WERI-Rb-1 (cell line): ENCODE results near the gene BCL2.

Experiments
- DNase-seq: peaks from one replicate; pipeline ENCODE4 v3.0.0-alpha.2; 2020
- H3K27ac ChIP-seq: fragments of 250-450 bp; sonication (Bioruptor Pico); 2 replicates; pipeline ENCODE4 v1.5.1; 2020; ENCODE audit warnings: mild to moderate bottlenecking, moderate library complexity
- H3K27me3 ChIP-seq: fragments of 250-450 bp; sonication (Bioruptor Pico); 2 replicates; pipeline ENCODE4 v1.5.1; 2021; ENCODE audit warnings: mild to moderate bottlenecking, low read depth, moderate library complexity; ENCODE audit not compliant: insufficient read depth, severe bottlenecking
- H3K36me3 ChIP-seq: fragments of 250-450 bp; sonication (Bioruptor Pico); 2 replicates; pipeline ENCODE4 v1.5.1; 2020; ENCODE audit warnings: mild to moderate bottlenecking, moderate library complexity
- H3K4me3 ChIP-seq: 2 replicates; pipeline ENCODE4 v1.5.1; 2011; ENCODE audit warnings: low read depth, mild to moderate bottlenecking, control low read depth, low read length
- H3K9me3 ChIP-seq: fragments of 250-450 bp; sonication (Bioruptor Pico); 2 replicates; pipeline ENCODE4 v1.5.1; 2021; ENCODE audit warnings: mild to moderate bottlenecking, moderate library complexity; ENCODE audit not compliant: severe bottlenecking
- TF ChIP-seq, protein P1 (sequence below): IDR thresholded peaks from 2 replicates; pipeline ENCODE4 v1.5.1; 2011; ENCODE audit warnings: low read depth, mild to moderate bottlenecking, control low read depth, inconsistent platforms, low read length

The BCL2 gene

DNA sequence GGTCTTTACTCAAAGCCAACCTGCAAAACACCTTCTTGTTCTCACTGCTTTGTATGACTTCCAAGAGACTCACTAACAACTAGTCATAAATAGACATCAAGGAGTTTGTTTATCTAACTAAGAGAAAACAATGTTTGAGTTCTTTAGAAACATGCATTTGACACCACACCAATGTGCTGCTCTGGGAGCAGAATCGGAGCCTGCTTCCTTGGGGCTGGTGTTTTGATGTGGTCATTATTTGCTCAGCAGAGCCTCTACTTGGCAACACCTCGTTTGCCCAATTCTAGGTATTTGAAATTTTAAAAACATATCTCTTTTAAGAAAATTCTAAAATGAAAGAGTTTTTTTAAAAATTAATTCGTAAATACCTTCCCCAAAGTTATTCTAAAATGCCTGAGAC, 167.5 kb downstream of the BCL2 start:
- H3K36me3 ChIP-seq: no peaks in the 10 kb centered on the region
- TF ChIP-seq, protein P1, sequence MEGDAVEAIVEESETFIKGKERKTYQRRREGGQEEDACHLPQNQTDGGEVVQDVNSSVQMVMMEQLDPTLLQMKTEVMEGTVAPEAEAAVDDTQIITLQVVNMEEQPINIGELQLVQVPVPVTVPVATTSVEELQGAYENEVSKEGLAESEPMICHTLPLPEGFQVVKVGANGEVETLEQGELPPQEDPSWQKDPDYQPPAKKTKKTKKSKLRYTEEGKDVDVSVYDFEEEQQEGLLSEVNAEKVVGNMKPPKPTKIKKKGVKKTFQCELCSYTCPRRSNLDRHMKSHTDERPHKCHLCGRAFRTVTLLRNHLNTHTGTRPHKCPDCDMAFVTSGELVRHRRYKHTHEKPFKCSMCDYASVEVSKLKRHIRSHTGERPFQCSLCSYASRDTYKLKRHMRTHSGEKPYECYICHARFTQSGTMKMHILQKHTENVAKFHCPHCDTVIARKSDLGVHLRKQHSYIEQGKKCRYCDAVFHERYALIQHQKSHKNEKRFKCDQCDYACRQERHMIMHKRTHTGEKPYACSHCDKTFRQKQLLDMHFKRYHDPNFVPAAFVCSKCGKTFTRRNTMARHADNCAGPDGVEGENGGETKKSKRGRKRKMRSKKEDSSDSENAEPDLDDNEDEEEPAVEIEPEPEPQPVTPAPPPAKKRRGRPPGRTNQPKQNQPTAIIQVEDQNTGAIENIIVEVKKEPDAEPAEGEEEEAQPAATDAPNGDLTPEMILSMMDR: no peak
- H3K9me3 ChIP-seq: no peaks in the 10 kb centered on the region
- no peak overlapping the region for H3K27ac ChIP-seq
- H3K27me3 ChIP-seq: no peaks in the 10 kb centered on the region
- no peak for DNase-seq
- no peak overlapping the region for H3K4me3 ChIP-seq

DNA sequence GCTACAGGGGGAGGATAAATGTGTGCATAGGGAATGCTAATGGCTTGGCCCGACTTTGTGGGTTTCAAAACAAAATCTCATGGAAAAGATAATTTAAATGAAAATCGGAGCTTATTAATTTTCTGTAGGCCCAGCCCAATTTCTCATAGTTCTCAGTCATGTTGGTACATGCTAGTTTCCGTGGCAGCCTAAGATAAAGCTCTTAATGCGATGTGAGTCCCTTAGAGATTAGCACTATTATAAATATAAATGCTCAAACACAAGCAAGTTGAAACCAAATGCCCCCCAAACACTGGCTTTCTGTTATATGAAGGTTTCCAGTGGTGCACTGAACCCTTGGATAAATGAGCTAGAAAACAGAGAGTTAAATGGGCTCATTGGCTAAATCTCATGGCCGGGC, 168.0 kb downstream of the BCL2 start:
- Histone ChIP-seq H3K27ac (no peak overlapping the region), H3K4me3 (no peak overlapping the region), H3K9me3 (no peaks in the 10 kb centered on the region), H3K36me3 (no peaks in the 10 kb centered on the region), H3K27me3 (no peaks in the 10 kb centered on the region)
- DNase-seq: no peak
- TF ChIP-seq, protein P1: no peak

DNA sequence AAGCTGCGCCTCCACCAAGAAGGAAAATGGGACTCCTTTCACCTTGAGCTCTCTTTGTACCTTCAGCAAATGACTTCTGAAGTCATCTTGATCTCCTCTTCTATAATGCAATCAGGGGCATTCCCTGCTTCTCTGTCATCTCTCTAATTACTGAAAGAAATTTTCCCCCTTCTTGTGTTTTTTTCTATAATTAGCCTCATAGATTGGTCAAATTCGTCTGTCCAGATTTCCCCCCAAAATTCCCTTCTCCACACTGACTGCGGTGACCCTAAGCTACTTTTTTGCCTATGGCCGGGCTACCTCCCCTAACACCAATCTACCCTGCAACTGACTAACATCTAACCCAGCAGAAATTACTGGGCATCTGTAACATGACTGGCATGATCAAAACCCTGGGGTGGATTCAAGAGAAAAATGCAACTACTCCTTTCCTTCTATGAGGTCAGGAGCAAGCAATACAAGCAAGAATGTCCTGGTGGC, 168.6 kb downstream of the BCL2 start:
- Histone ChIP-seq H3K36me3 (no peaks in the 10 kb centered on the region), H3K27me3 (no peaks in the 10 kb centered on the region), H3K27ac (no peak overlapping the region), H3K9me3 (no peaks in the 10 kb centered on the region), H3K4me3 (no peak overlapping the region)
- DNase-seq: no peak
- TF ChIP-seq, protein P1: no peak

GRCh38 chr18:63150326-63150725, 169.2 kb downstream of the BCL2 start:
- H3K9me3 ChIP-seq: no peaks in the 10 kb centered on the region
- H3K36me3 ChIP-seq: no peaks in the 10 kb centered on the region
- TF ChIP-seq, protein P1: no peak
- DNase-seq: no peak
- H3K27me3 ChIP-seq: no peaks in the 10 kb centered on the region
- no peak overlapping the region for H3K4me3 ChIP-seq
- no peak overlapping the region for H3K27ac ChIP-seq

GRCh38 chr18:63149302-63149587, 170.3 kb downstream of the BCL2 start:
- Histone ChIP-seq H3K27ac (no peak overlapping the region), H3K36me3 (no peaks in the 10 kb centered on the region), H3K4me3 (no peak overlapping the region), H3K9me3 (no peaks in the 10 kb centered on the region), H3K27me3 (no peaks in the 10 kb centered on the region)
- TF ChIP-seq, protein P1: no peak
- DNase-seq: no peak

GRCh38 chr18:63148449-63149301, 170.9 kb downstream of the BCL2 start:
- Histone ChIP-seq H3K27ac (no peak overlapping the region), H3K4me3 (no peak overlapping the region), H3K9me3 (no peaks in the 10 kb centered on the region), H3K27me3 (no peaks in the 10 kb centered on the region), H3K36me3 (no peaks in the 10 kb centered on the region)
- TF ChIP-seq, protein P1: no peak
- no peak for DNase-seq
